CD14-positive monocyte (primary cell): ENCODE results near the gene ALOX15. TPM values are rescaled to one million over a fixed set of nuclear protein-coding genes. Genes with fewer than 3 reads are reported as not detected.
A peak's percentile ranks its signal among the peaks of the same experiment; 100 is the strongest.
"Not testable (repeated sequence)": the region's sequence is repeated elsewhere in the genome, so short reads cannot be mapped to it uniquely, and the experiment has no call there.

Experiments
- DNase-seq, 3 donors: peaks; one replicate each; pipeline ENCODE4 v3.0.0-alpha.2; 2011 to 2022
- H2AFZ ChIP-seq: 2 replicates; pipeline ENCODE4 v1.6.0; 2012; ENCODE audit warnings: mild to moderate bottlenecking, low read depth, low read length, inconsistent platforms; ENCODE audit not compliant: insufficient read depth, poor library complexity, severe bottlenecking
- H3K27ac ChIP-seq, 2 donors: 1 replicate in 1 of 2; 2 replicates in 1 of 2; pipeline ENCODE4 v1.5.1; 2012 to 2013; ENCODE audit warnings: low read length in 2 of 2, control low read depth in 1 of 2, inconsistent platforms in 1 of 2, low read depth in 1 of 2, mild to moderate bottlenecking in 1 of 2
- H3K27me3 ChIP-seq, 2 donors: one replicate each; pipeline versions ENCODE4 v1.6.0 to v1.6.1; 2011 to 2013; ENCODE audit warnings: low read length in 2 of 2; ENCODE audit not compliant: control insufficient read depth in 2 of 2, insufficient read depth in 2 of 2
- H3K36me3 ChIP-seq, 2 donors: replicated peaks in 1 of 2; 1 replicate in 1 of 2; 2 replicates in 1 of 2; pipeline versions ENCODE4 v1.5.1 to v1.6.1; 2012 to 2013; ENCODE audit warnings: low read length in 2 of 2, control low read depth in 1 of 2, inconsistent platforms in 1 of 2, mild to moderate bottlenecking in 1 of 2; ENCODE audit not compliant: insufficient read depth in 2 of 2, control insufficient read depth in 1 of 2
- H3K4me1 ChIP-seq, 2 donors: 1 replicate in 1 of 2; 2 replicates in 1 of 2; pipeline versions ENCODE4 v1.5.1 to v1.6.1; 2012 to 2013; ENCODE audit warnings: low read length in 2 of 2, control low read depth in 1 of 2, inconsistent platforms in 1 of 2, mild to moderate bottlenecking in 1 of 2, moderate library complexity in 1 of 2; ENCODE audit not compliant: insufficient read depth in 2 of 2, control insufficient read depth in 1 of 2
- H3K4me2 ChIP-seq: replicated peaks from 2 replicates; pipeline ENCODE3; 2012; ENCODE audit warnings: low read length, moderate library complexity, mild to moderate bottlenecking; ENCODE audit not compliant: poor library complexity, severe bottlenecking; ENCODE audit errors: extremely low read depth
- H3K4me3 ChIP-seq, 3 experiments: fragments of 200-600 bp in 1 of 3; sonication (generic) in 1 of 3; replicated peaks in 1 of 3; 1 replicate in 2 of 3; 2 replicates in 1 of 3; pipeline ENCODE4 v1.5.1; 2011 to 2013; ENCODE audit warnings: low read length in 3 of 3, mild to moderate bottlenecking in 3 of 3, control low read depth in 2 of 3, low read depth in 2 of 3, inconsistent platforms in 1 of 3, moderate library complexity in 1 of 3
- H3K79me2 ChIP-seq: 2 replicates; pipeline ENCODE4 v1.6.0; 2012; ENCODE audit warnings: mild to moderate bottlenecking, control low read depth, inconsistent platforms, low read length, moderate library complexity; ENCODE audit not compliant: insufficient read depth
- H3K9ac ChIP-seq: 2 replicates; pipeline ENCODE4 v1.6.0; 2017; ENCODE audit warnings: low read length, mild to moderate bottlenecking; ENCODE audit not compliant: insufficient read depth, poor library complexity, severe bottlenecking
- H3K9me3 ChIP-seq, 2 donors: replicated peaks in 1 of 2; 1 replicate in 1 of 2; 2 replicates in 1 of 2; pipeline versions ENCODE4 v1.5.1 to v1.6.1; 2012 to 2013; ENCODE audit warnings: low read length in 2 of 2, control low read depth in 1 of 2; ENCODE audit not compliant: control insufficient read depth in 1 of 2, insufficient read depth in 1 of 2
- H4K20me1 ChIP-seq: 2 replicates; pipeline ENCODE4 v1.6.0; 2012; ENCODE audit warnings: mild to moderate bottlenecking, low read length, control low read depth, moderate library complexity; ENCODE audit not compliant: insufficient read depth
- H3K27ac Mint-ChIP-seq, 7 donors: one replicate each; pipeline ENCODE4 v1.8.0; 2020; ENCODE audit warnings: mild to moderate bottlenecking in 7 of 7, mixed read lengths in 7 of 7, moderate library complexity in 6 of 7, inconsistent platforms in 2 of 7
- H3K27me3 Mint-ChIP-seq, 3 donors: one replicate each; pipeline ENCODE4 v1.8.0; 2021 to 2022; ENCODE audit warnings: low read depth in 3 of 3, mild to moderate bottlenecking in 3 of 3, mixed read lengths in 3 of 3, moderate library complexity in 3 of 3, inconsistent platforms in 1 of 3
- H3K36me3 Mint-ChIP-seq, 2 donors: one replicate each; pipeline ENCODE4 v1.8.0; 2020; ENCODE audit warnings: mixed read lengths in 2 of 2, inconsistent platforms in 1 of 2, mild to moderate bottlenecking in 1 of 2
- H3K4me1 Mint-ChIP-seq: one replicate; pipeline ENCODE4 v1.8.0; 2020; ENCODE audit warnings: mild to moderate bottlenecking, mixed read lengths
- H3K4me3 Mint-ChIP-seq, 2 donors: one replicate each; pipeline ENCODE4 v1.8.0; 2020; ENCODE audit warnings: mild to moderate bottlenecking in 2 of 2, mixed read lengths in 2 of 2, moderate library complexity in 1 of 2
- H3K9me3 Mint-ChIP-seq, 7 donors: one replicate each; pipeline ENCODE4 v1.8.0; 2020 to 2022; ENCODE audit warnings: mixed read lengths in 7 of 7, mild to moderate bottlenecking in 6 of 7, moderate library complexity in 6 of 7, inconsistent platforms in 2 of 7
- WGBS: methylation state at CpG from one replicate; pipeline ENCODE4 v1.1.5; 2013; ENCODE audit warnings: missing lambda C conversion rate; ENCODE audit not compliant: insufficient coverage; 5-methylcytosine and 5-hydroxymethylcytosine counted together
- intact Hi-C, 2 donors: fragments of 100-400 bp; cut with micrococcal nuclease; formaldehyde crosslinking; loops; one replicate each; pipeline versions ENCODE4 v1.15.0 to v1.15.1; 2023
- polyA plus RNA-seq, 3 donors: library from polyadenylated mRNA; depleted of rRNA in 1 of 3; unstranded in 2 of 3; stranded (reverse) in 1 of 3; fragments of 300-500 nt in 2 of 3; fragments of >200 nt in 1 of 3; fragmentation: Illumina TruSeq in 2 of 3; gene quantifications; 1 replicate in 2 of 3; 2 replicates in 1 of 3; pipeline ENCODE4 v1.2.3, GENCODE V29; 2012 to 2021
- TF ChIP-seq, protein P1 (sequence below): fragments of 200-600 bp; IDR thresholded peaks from one replicate; pipeline ENCODE4 v1.8.0; 2022; ENCODE audit warnings: antibody characterized with exemption, mild to moderate bottlenecking

ALOX15 gene
- polyA plus RNA-seq, 3 donors: 0.05 to 0.13 TPM; not detected in 1

DNA sequence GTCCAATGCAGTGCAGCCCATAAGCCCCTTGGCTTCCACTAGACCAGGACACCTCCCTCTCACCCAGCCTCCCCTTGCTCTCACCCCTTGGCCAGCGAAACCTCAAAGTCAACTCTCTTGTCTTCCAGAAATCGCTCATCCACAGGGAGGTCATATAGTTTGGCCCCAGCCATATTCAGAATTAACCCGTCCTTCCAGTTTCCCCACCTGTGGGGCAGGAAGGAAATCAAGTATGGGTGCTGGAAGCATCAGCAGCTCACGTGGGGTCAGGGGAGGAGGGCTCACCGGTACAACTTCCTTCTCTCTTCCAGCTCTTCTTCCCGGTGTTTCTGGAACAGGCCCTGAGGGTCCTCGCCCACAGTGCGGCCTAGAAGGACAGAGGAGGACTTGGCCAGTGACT, 2.7 kb downstream of the ALOX15 start:
- intact Hi-C loops, H2AFZ ChIP-seq, H3K27ac Mint-ChIP-seq, H3K27ac ChIP-seq, H4K20me1 ChIP-seq, H3K4me3 ChIP-seq, H3K79me2 ChIP-seq, H3K9ac ChIP-seq, DNase-seq, H3K36me3 ChIP-seq: not testable (repeated sequence)
- peaks cover 9 to 13% of the 10 kb centered on the region in 2 donors for H3K36me3 Mint-ChIP-seq
- peaks cover 49 to 59% (median 59%) of the 10 kb centered on the region in 3 donors for H3K27me3 Mint-ChIP-seq
- Histone ChIP-seq H3K4me1 (peaks cover 44 to 46% of the 10 kb centered on the region in 2 donors), H3K27me3 (peaks cover 25 to 47% of the 10 kb centered on the region in 2 donors), H3K9me3 (peaks cover 0 to 18% of the 10 kb centered on the region in 2 donors), H3K4me2 (peak overlapping the region; percentile 44)
- peaks cover 52% of the 10 kb centered on the region for H3K4me1 Mint-ChIP-seq
- H3K4me3 Mint-ChIP-seq: peak overlapping the region in 1 of 2 donors; percentile 91
- peaks cover under 1 to 30% (median 6%) of the 10 kb centered on the region in 7 donors for H3K9me3 Mint-ChIP-seq
- WGBS: 64% methylated on average over 2 of the region's 8 CpGs

DNA sequence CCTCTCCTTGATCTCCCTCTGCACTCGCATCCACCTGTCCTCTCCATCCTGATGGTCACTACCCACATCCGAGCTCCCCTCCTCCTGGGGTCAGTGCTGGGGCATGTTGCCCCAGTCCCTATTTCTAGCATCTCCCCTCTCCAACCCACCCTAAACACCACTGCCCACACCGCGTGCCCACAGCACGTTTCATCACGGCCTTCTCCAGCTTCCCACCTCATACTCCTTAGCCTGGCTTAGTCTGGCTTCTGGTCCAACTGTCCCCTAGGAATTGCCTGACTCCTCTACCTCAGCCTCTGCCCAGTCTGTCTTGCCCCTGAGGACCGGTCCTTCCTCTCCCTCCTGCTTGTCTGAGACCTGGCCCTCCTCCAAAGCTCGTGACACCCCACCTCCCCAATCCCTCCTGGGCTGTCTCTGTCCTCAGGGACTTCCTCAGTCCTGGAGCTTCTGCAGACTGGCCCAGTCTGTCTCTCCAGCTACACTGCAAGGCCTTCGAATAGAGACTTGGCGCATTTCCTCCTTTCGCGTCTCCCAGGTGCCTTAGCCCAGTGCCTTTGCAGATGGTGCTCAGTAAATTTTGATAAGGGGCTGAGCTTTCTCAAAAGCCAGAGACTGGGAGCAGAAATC, 4.9 kb downstream of the ALOX15 start:
- Histone ChIP-seq H3K4me1 (peaks cover 41 to 44% of the 10 kb centered on the region in 2 donors), H3K4me2 (peak overlapping the region; percentile 54), H3K4me3 (peak overlapping the region in 1 of 3 experiments; percentile 57), H3K9me3 (peaks cover 0 to 14% of the 10 kb centered on the region in 2 donors), H3K27ac (no peak overlapping the region), H3K79me2 (no peaks in the 10 kb centered on the region), H3K9ac (no peak overlapping the region), H3K36me3 (no peaks in the 10 kb centered on the region), H4K20me1 (no peaks in the 10 kb centered on the region), H2AFZ (peak overlapping the region; percentile 31), H3K27me3 (peaks cover 11 to 25% of the 10 kb centered on the region in 2 donors)
- Mint-ChIP-seq H3K36me3 (peaks cover 8 to 11% of the 10 kb centered on the region in 2 donors), H3K27me3 (peaks cover 28 to 44% (median 37%) of the 10 kb centered on the region in 3 donors), H3K27ac (peak overlapping the region in 1 of 7 donors; percentile 72), H3K4me3 (peak overlapping the region in 1 of 2 donors; percentile 91), H3K4me1 (peaks cover 46% of the 10 kb centered on the region), H3K9me3 (peaks cover 4 to 16% (median 7%) of the 10 kb centered on the region in 7 donors)
- TF ChIP-seq, protein P1, sequence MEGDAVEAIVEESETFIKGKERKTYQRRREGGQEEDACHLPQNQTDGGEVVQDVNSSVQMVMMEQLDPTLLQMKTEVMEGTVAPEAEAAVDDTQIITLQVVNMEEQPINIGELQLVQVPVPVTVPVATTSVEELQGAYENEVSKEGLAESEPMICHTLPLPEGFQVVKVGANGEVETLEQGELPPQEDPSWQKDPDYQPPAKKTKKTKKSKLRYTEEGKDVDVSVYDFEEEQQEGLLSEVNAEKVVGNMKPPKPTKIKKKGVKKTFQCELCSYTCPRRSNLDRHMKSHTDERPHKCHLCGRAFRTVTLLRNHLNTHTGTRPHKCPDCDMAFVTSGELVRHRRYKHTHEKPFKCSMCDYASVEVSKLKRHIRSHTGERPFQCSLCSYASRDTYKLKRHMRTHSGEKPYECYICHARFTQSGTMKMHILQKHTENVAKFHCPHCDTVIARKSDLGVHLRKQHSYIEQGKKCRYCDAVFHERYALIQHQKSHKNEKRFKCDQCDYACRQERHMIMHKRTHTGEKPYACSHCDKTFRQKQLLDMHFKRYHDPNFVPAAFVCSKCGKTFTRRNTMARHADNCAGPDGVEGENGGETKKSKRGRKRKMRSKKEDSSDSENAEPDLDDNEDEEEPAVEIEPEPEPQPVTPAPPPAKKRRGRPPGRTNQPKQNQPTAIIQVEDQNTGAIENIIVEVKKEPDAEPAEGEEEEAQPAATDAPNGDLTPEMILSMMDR: no peak
- 27% methylated on average over 11 of the region's 12 CpGs for WGBS
- intact Hi-C loops: no loop called here
- DNase-seq: no peak
